Mucosa of descending colon (tissue), 3 donors: ENCODE measurements around the gene SLC17A4. TPM values are rescaled to one million over a fixed set of nuclear protein-coding genes. Genes with fewer than 3 reads are reported as not detected.
"Not testable (repeated sequence)": the region's sequence is repeated elsewhere in the genome, so short reads cannot be mapped to it uniquely, and the experiment has no call there.

ENCODE experiments used
- ATAC-seq: fragments of 200-7000 bp; cut with Tn5 transposase; one replicate; pipeline ENCODE4 v1.9.1; 2020; ENCODE audit warnings: mild to moderate bottlenecking, moderate library complexity
- DNase-seq, 3 donors: peaks; one replicate each; pipeline ENCODE4 v3.0.0-alpha.2; 2020
- H3K36me3 ChIP-seq: fragments of 200-600 bp; one replicate; pipeline ENCODE4 v1.8.0; 2021; ENCODE audit warnings: low read depth, mild to moderate bottlenecking
- H3K4me1 ChIP-seq: fragments of 200-600 bp; one replicate; pipeline ENCODE4 v1.8.0; 2021; ENCODE audit warnings: low read depth, mild to moderate bottlenecking
- H3K4me3 ChIP-seq: fragments of 200-600 bp; one replicate; pipeline ENCODE4 v1.8.0; 2021; ENCODE audit warnings: mild to moderate bottlenecking
- H3K9me3 ChIP-seq: fragments of 200-600 bp; one replicate; pipeline ENCODE4 v1.8.0; 2021; ENCODE audit warnings: mild to moderate bottlenecking
- CTCF ChIP-seq: fragments of 200-600 bp; IDR thresholded peaks from one replicate; pipeline ENCODE4 v1.8.0; 2022; ENCODE audit warnings: antibody characterized with exemption, mild to moderate bottlenecking
- intact Hi-C, 2 donors: fragments of 100-400 bp; cut with DNase I in 1 of 2; cut with micrococcal nuclease in 1 of 2; formaldehyde crosslinking; loops; one replicate each; pipeline versions ENCODE4 v1.11.0 to v1.11.1; 2022; cut with DNase I, micrococcal nuclease
- total RNA-seq, 3 donors: library from RNA; stranded (reverse); fragmentation: NEBNext Ultra II Directional in 2 of 3; extraction: Animal tissue kit (Norgen Biotek cat#: 25700) in 2 of 3; gene quantifications; one replicate each; pipeline versions ENCODE4 v1.2.1 to v1.2.4, GENCODE V29; 2021 to 2023
- donor health status: DM: no; HTN: no; CAD: no; lungs with moderate emphysema.
- donor health status: DM: no; HTN: no; CAD: no.
- donor health status: DM: no; HTN: yes; CAD: no.

Gene SLC17A4
- total RNA-seq, 3 donors from 2014 or later, result 30.2 to 107 (median 40.1) TPM

- Histone ChIP-seq H3K36me3 (no peaks in the 10 kb centered on the region), H3K4me3 (no peak overlapping the region), H3K9me3 (no peaks in the 10 kb centered on the region), H3K4me1 (peaks cover 11% of the 10 kb centered on the region)
- DNase-seq (peak in 1 of 3 donors; percentile 73), ATAC-seq (peak; percentile 74)
- TF ChIP-seq CTCF, result no peak
- intact Hi-C loops, result no loop called here
These were observed 7.6 kb upstream of the SLC17A4 start for GRCh38 chr6:25746968-25747367.

GRCh38 chr6:25747477-25747876 is 7.1 kb upstream of the SLC17A4 start:
- Histone ChIP-seq H3K36me3 (no peaks in the 10 kb centered on the region), H3K4me3 (no peak overlapping the region), H3K9me3 (no peaks in the 10 kb centered on the region), H3K4me1 (peaks cover 16% of the 10 kb centered on the region)
- ATAC-seq (no peak), DNase-seq (no peak)
- no peak for TF ChIP-seq CTCF
- intact Hi-C loops, result no loop called here

- Histone ChIP-seq H3K36me3 (no peaks in the 10 kb centered on the region), H3K4me1 (peaks cover 18% of the 10 kb centered on the region), H3K9me3 (no peaks in the 10 kb centered on the region), H3K4me3 (no peak overlapping the region)
- intact Hi-C loops, result no loop called here
- ATAC-seq, result no peak
- no peak for DNase-seq
- no peak for TF ChIP-seq CTCF
These were observed 6.5 kb upstream of the SLC17A4 start for GRCh38 chr6:25748049-25748448.

- H3K9me3 ChIP-seq, DNase-seq, intact Hi-C loops, H3K36me3 ChIP-seq, ATAC-seq, H3K4me3 ChIP-seq: not testable (repeated sequence)
- peaks cover 21% of the 10 kb centered on the region for H3K4me1 ChIP-seq
These were observed 5.7 kb upstream of the SLC17A4 start for GRCh38 chr6:25748601-25749517.

- no peak for TF ChIP-seq CTCF
- DNase-seq (no peak), ATAC-seq (peak; percentile 3)
- no peaks in the 10 kb centered on the region for H3K9me3 ChIP-seq
- no peak overlapping the region for H3K4me3 ChIP-seq
- intact Hi-C loops, result no loop called here
- no peaks in the 10 kb centered on the region for H3K36me3 ChIP-seq
- H3K4me1 ChIP-seq, result peaks cover 25% of the 10 kb centered on the region
These were observed 4.7 kb upstream of the SLC17A4 start for GRCh38 chr6:25749837-25750236.

- peaks cover 29% of the 10 kb centered on the region for H3K4me1 ChIP-seq
- no peak overlapping the region for H3K4me3 ChIP-seq
- intact Hi-C loops, result no loop called here
- TF ChIP-seq CTCF, result no peak
- H3K9me3 ChIP-seq, result no peaks in the 10 kb centered on the region
- H3K36me3 ChIP-seq, result no peaks in the 10 kb centered on the region
- DNase-seq (peak in 1 of 3 donors; percentile 48), ATAC-seq (peak; percentile 80)
These were observed 3.6 kb upstream of the SLC17A4 start for GRCh38 chr6:25750906-25751305.
